ENCODE measurements around the gene HACD2.

DNA sequence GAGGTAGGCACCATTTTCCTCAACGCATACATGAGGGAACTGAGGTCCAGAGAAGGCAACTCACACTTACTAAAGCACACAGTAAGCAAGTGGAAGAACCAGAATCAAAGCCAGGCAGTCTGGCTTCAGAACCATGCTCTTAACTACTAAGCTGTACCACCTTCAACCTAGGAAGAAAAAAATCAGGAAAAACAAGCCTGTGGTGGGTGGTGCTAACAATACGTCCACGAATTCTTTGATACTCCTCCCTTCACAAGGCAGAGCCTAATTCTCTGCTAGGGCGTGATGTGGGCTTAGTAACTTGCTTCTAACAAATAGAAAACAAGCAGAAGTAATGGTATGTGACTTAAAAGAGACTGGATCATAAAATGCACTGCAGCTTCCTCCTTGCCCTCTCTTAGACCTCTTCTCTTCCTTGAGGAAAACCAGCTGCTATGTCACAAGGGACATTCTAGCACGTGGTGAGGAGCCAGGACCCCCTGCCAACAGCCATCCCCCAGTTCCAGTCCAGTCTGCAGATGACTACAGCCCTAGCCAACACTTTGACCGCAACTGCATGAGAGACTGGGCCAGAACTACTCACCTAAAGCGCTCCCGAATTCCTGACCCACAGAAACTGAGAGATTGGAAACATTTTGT, 36.9 kb downstream of the HACD2 start:
- TF ChIP-seq POLR2AphosphoS5 (IDR thresholded peaks at IDR 0.05; ENCODE audit: low read depth, low read length) (no peak), TEAD4 (IDR thresholded peaks at IDR 0.05; ENCODE audit: borderline replicate concordance, insufficient read depth) (no peak), EP300 (IDR thresholded peaks at IDR 0.05; ENCODE audit: borderline replicate concordance in 1 of 2, low read depth in 1 of 2, low read length in 1 of 2) (no peak)
- TF ChIP-seq, protein P1, sequence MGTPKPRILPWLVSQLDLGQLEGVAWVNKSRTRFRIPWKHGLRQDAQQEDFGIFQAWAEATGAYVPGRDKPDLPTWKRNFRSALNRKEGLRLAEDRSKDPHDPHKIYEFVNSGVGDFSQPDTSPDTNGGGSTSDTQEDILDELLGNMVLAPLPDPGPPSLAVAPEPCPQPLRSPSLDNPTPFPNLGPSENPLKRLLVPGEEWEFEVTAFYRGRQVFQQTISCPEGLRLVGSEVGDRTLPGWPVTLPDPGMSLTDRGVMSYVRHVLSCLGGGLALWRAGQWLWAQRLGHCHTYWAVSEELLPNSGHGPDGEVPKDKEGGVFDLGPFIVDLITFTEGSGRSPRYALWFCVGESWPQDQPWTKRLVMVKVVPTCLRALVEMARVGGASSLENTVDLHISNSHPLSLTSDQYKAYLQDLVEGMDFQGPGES (IDR thresholded peaks at IDR 0.05; ENCODE audit: low read depth, low read length): no peak
- TF ChIP-seq, protein P2, sequence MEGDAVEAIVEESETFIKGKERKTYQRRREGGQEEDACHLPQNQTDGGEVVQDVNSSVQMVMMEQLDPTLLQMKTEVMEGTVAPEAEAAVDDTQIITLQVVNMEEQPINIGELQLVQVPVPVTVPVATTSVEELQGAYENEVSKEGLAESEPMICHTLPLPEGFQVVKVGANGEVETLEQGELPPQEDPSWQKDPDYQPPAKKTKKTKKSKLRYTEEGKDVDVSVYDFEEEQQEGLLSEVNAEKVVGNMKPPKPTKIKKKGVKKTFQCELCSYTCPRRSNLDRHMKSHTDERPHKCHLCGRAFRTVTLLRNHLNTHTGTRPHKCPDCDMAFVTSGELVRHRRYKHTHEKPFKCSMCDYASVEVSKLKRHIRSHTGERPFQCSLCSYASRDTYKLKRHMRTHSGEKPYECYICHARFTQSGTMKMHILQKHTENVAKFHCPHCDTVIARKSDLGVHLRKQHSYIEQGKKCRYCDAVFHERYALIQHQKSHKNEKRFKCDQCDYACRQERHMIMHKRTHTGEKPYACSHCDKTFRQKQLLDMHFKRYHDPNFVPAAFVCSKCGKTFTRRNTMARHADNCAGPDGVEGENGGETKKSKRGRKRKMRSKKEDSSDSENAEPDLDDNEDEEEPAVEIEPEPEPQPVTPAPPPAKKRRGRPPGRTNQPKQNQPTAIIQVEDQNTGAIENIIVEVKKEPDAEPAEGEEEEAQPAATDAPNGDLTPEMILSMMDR (IDR thresholded peaks at IDR 0.05): no peak
- TF ChIP-seq, protein P3, sequence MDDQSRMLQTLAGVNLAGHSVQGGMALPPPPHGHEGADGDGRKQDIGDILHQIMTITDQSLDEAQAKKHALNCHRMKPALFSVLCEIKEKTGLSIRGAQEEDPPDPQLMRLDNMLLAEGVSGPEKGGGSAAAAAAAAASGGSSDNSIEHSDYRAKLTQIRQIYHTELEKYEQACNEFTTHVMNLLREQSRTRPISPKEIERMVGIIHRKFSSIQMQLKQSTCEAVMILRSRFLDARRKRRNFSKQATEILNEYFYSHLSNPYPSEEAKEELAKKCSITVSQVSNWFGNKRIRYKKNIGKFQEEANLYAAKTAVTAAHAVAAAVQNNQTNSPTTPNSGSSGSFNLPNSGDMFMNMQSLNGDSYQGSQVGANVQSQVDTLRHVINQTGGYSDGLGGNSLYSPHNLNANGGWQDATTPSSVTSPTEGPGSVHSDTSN (IDR thresholded peaks at IDR 0.05): no peak

All from SK-N-SH (cell line).